Panc1 (cell line): ENCODE measurements around the gene GSX2. TPM values are rescaled to one million over a fixed set of nuclear protein-coding genes. Genes with fewer than 3 reads are reported as not detected.
A peak's percentile ranks its signal among the peaks of the same experiment; 100 is the strongest.

Source experiments
- ATAC-seq: fragments of 200-7000 bp; cut with Tn5 transposase; 2 replicates; pipeline ENCODE4 v1.9.1; 2020; ENCODE audit warnings: mild to moderate bottlenecking, moderate library complexity
- BruUV-seq: library from RNA; stranded (reverse); fragments of 400-500 nt; replicated peaks from 2 replicates; lab custom pipeline; 2021; lab: Mats Ljungman, UMichigan
- CTCF ChIA-PET: fragments of 300-600 bp; sonication (Branson Sonifier 250); formaldehyde crosslinking; loops from one replicate; lab custom pipeline; 2022; ENCODE audit warnings: antibody characterized with exemption; lab: Charles Lee
- POLR2A ChIA-PET: fragments of 300-600 bp; sonication (Branson Sonifier 250); formaldehyde crosslinking; loops from one replicate; lab custom pipeline; 2022; ENCODE audit warnings: antibody characterized with exemption; lab: Charles Lee
- DNase-seq: peaks from one replicate; pipeline ENCODE4 v3.0.0-alpha.2; 2010; ENCODE audit warnings: low read depth, low spot score
- H3K27ac ChIP-seq: 2 replicates; pipeline ENCODE4 v1.5.1; 2011; ENCODE audit warnings: mild to moderate bottlenecking, low read length, inconsistent platforms
- H3K27me3 ChIP-seq: fragments of 200-500 bp; sonication (Bioruptor generic); 2 replicates; pipeline ENCODE4 v1.6.0; 2014; ENCODE audit warnings: low read length, inconsistent platforms; ENCODE audit not compliant: control insufficient read depth, insufficient read depth
- H3K36me3 ChIP-seq: fragments of 200-500 bp; sonication (Bioruptor generic); 2 replicates; pipeline ENCODE4 v1.5.1; 2014; ENCODE audit warnings: inconsistent platforms, mild to moderate bottlenecking, low read length, moderate library complexity; ENCODE audit not compliant: control insufficient read depth, insufficient read depth
- H3K4me1 ChIP-seq: 2 replicates; pipeline ENCODE4 v1.5.1; 2011; ENCODE audit warnings: inconsistent platforms, mild to moderate bottlenecking, low read length, moderate library complexity; ENCODE audit not compliant: control insufficient read depth, insufficient read depth
- H3K4me3 ChIP-seq, 2 experiments: 2 replicates each; pipeline ENCODE4 v1.5.1; 2011 to 2012; ENCODE audit warnings: low read depth in 2 of 2, low read length in 2 of 2, mild to moderate bottlenecking in 2 of 2, inconsistent platforms in 1 of 2, moderate library complexity in 1 of 2
- H3K9me3 ChIP-seq: fragments of 200-500 bp; sonication (Bioruptor generic); 2 replicates; pipeline ENCODE4 v1.5.1; 2014; ENCODE audit warnings: low read depth, mild to moderate bottlenecking, inconsistent platforms, low read length, moderate library complexity; ENCODE audit not compliant: control insufficient read depth, insufficient read depth
- POLR2AphosphoS5 ChIP-seq: IDR thresholded peaks from 2 replicates; pipeline ENCODE4 v1.6.1; 2012; ENCODE audit warnings: mild to moderate bottlenecking, low read depth, low read length, moderate library complexity
- SIN3A ChIP-seq: IDR thresholded peaks from 2 replicates; pipeline ENCODE4 v1.6.1; 2012; ENCODE audit warnings: low read depth, mild to moderate bottlenecking, low read length, moderate library complexity, borderline replicate concordance; ENCODE audit not compliant: insufficient read depth
- TCF7L2 ChIP-seq: IDR thresholded peaks from 2 replicates; pipeline ENCODE4 v1.6.1; 2011; ENCODE audit warnings: mild to moderate bottlenecking, low read depth, low read length, inconsistent platforms
- in situ Hi-C: cut with HindIII; loops from 2 replicates; pipeline ENCODE4 v1.10.0; 2016; ENCODE audit warnings: low sequenced_read_pairs, low pct_unique_long_range_greater_than_20kb
- intact Hi-C: fragments of 100-400 bp; cut with micrococcal nuclease; formaldehyde crosslinking; loops from one replicate; pipeline ENCODE4 v1.10.0; 2022; ENCODE audit not compliant: unreplicated experiment
- total RNA-seq: library from RNA; stranded (reverse); gene quantifications from one replicate; pipeline ENCODE4 v1.2.1, GENCODE V29; 2021; ENCODE audit not compliant: unreplicated experiment
- TF ChIP-seq, protein P1 (sequence below): fragments of 450-650 bp; IDR thresholded peaks from 2 replicates; pipeline ENCODE4 v1.5.1; 2017; ENCODE audit warnings: mild to moderate bottlenecking
- TF ChIP-seq, protein P2 (sequence below), 2 experiments: IDR thresholded peaks; 2 replicates each; pipeline ENCODE4 v1.6.1; 2011 to 2012; ENCODE audit warnings: low read depth in 2 of 2, control low read depth in 1 of 2, low read length in 1 of 2, mild to moderate bottlenecking in 1 of 2, moderate library complexity in 1 of 2; ENCODE audit not compliant: insufficient read depth in 1 of 2

The GSX2 gene
- total RNA-seq, 1 experiment from 2014 or later = not detected

DNA sequence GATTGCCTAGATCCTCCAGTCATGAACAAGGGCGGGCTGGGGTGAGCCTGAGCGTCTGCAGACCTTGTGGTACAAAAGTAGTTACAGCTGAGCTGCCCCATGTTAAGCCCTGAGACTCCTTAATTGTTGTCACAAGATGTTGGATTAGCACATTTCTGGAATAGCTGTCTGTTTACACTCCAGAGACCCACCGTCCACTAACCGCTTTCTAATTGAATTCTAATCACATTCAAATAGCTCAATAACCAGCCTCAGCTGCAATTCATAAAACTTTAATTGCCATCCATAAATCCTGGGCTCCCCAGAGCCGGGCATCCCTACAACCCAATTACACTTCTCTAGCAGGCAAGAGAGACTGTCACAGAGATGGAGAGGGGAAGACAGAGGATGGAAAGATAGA is 1.6 kb upstream of the GSX2 start:
- Histone ChIP-seq H3K9me3 (no peaks in the 10 kb centered on the region), H3K4me1 (no peaks in the 10 kb centered on the region), H3K27ac (no peak overlapping the region), H3K4me3 (no peak overlapping the region), H3K36me3 (no peaks in the 10 kb centered on the region), H3K27me3 (peaks cover 4% of the 10 kb centered on the region; the same call in 1 of the 2 replicates)
- no TSS peak for BruUV-seq
- CTCF ChIA-PET = interaction anchor here (0.6 kb wide), 1 partner anchor 115 kb away, joined by 5 read pairs; no protein-coding TSS in a partner anchor
- no peak for DNase-seq
- no peak for ATAC-seq
- intact Hi-C loops (no loop called here), in situ Hi-C loops (no loop called here)
- TF ChIP-seq TCF7L2 (no peak), POLR2AphosphoS5 (no peak), SIN3A (no peak)
- TF ChIP-seq, protein P1, sequence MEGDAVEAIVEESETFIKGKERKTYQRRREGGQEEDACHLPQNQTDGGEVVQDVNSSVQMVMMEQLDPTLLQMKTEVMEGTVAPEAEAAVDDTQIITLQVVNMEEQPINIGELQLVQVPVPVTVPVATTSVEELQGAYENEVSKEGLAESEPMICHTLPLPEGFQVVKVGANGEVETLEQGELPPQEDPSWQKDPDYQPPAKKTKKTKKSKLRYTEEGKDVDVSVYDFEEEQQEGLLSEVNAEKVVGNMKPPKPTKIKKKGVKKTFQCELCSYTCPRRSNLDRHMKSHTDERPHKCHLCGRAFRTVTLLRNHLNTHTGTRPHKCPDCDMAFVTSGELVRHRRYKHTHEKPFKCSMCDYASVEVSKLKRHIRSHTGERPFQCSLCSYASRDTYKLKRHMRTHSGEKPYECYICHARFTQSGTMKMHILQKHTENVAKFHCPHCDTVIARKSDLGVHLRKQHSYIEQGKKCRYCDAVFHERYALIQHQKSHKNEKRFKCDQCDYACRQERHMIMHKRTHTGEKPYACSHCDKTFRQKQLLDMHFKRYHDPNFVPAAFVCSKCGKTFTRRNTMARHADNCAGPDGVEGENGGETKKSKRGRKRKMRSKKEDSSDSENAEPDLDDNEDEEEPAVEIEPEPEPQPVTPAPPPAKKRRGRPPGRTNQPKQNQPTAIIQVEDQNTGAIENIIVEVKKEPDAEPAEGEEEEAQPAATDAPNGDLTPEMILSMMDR = no peak
- TF ChIP-seq, protein P2, sequence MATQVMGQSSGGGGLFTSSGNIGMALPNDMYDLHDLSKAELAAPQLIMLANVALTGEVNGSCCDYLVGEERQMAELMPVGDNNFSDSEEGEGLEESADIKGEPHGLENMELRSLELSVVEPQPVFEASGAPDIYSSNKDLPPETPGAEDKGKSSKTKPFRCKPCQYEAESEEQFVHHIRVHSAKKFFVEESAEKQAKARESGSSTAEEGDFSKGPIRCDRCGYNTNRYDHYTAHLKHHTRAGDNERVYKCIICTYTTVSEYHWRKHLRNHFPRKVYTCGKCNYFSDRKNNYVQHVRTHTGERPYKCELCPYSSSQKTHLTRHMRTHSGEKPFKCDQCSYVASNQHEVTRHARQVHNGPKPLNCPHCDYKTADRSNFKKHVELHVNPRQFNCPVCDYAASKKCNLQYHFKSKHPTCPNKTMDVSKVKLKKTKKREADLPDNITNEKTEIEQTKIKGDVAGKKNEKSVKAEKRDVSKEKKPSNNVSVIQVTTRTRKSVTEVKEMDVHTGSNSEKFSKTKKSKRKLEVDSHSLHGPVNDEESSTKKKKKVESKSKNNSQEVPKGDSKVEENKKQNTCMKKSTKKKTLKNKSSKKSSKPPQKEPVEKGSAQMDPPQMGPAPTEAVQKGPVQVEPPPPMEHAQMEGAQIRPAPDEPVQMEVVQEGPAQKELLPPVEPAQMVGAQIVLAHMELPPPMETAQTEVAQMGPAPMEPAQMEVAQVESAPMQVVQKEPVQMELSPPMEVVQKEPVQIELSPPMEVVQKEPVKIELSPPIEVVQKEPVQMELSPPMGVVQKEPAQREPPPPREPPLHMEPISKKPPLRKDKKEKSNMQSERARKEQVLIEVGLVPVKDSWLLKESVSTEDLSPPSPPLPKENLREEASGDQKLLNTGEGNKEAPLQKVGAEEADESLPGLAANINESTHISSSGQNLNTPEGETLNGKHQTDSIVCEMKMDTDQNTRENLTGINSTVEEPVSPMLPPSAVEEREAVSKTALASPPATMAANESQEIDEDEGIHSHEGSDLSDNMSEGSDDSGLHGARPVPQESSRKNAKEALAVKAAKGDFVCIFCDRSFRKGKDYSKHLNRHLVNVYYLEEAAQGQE (IDR thresholded peaks at IDR 0.05; ENCODE audit: insufficient read depth in 1 of 2, low read depth in 2 of 2, low read length in 1 of 2) = no peak
- POLR2A ChIA-PET = no interaction called here

DNA sequence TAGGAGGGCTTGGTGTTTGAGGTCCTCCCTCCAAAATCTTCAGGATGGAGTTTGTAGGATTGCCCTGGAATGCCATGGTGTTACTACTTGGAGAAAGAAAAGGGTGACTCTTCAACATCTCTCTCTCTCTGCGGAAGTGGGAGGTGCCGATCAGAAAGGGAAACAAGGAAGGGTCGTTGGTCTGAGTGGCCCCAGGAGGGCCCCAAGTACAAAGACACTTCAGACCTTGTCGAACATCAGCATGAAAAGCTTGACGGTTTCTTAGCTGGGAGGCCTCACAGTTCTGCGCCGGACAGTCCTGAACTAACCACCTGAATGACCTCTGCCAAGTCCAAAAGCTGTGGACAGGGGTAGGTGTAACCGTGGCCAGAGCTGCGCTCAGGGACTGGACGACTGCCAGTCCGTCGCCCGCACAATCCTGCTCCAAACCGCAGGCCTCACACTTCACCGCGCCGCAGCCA is 646 bp upstream of the GSX2 start:
- H3K36me3 ChIP-seq = no peaks in the 10 kb centered on the region
- CTCF ChIA-PET = no interaction called here
- DNase-seq (no peak), ATAC-seq (no peak)
- H3K4me3 ChIP-seq = peak overlapping the region; percentile 24 to 47; a peak in 3 of 4 replicates
- POLR2A ChIA-PET = no interaction called here
- intact Hi-C loops = no loop called here
- no peaks in the 10 kb centered on the region for H3K4me1 ChIP-seq
- H3K27ac ChIP-seq = no peak overlapping the region
- peaks cover 4% of the 10 kb centered on the region; the same call in 1 of the 2 replicates for H3K27me3 ChIP-seq
- in situ Hi-C loops = no loop called here
- no TSS peak for BruUV-seq
- no peaks in the 10 kb centered on the region for H3K9me3 ChIP-seq
- TF ChIP-seq SIN3A = no peak
- TF ChIP-seq, protein P1 = no peak
- TF ChIP-seq, protein P2 (IDR thresholded peaks at IDR 0.05; ENCODE audit: insufficient read depth in 1 of 2, low read depth in 2 of 2, low read length in 1 of 2) = no peak
- no peak for TF ChIP-seq TCF7L2
- no peak for TF ChIP-seq POLR2AphosphoS5
